Myometrial cell (primary cell): ENCODE results near the gene PRELID2. TPM values are rescaled to one million over a fixed set of nuclear protein-coding genes. Genes with fewer than 3 reads are reported as not detected.

Source experiments
- total RNA-seq: library from RNA; depleted of rRNA; stranded (reverse); fragments of >200 nt; gene quantifications from 2 replicates; pipeline ENCODE4 v1.2.3, GENCODE V29; 2015

Gene PRELID2
- 7.4 and 12.7 TPM in 2 replicates for total RNA-seq

GRCh38 chr5:145834917-145835847 is at the start of gene PRELID2:
TSS of gene PRELID2 (minus strand) at chr5:145835342. CDS start at chr5:145835251, 91 bp downstream.

GRCh38 chr5:145872914-145873313 is 37.8 kb upstream of the PRELID2 start, which contains the start of gene GRXCR2:
TSS of gene GRXCR2 (minus strand) at chr5:145873014. CDS start at chr5:145872968, 46 bp downstream.

Other genes with a start within 250 kb of the PRELID2 start
- not detected in 2 replicates for gene GRXCR2, start 37.7 kb upstream of the PRELID2 start, total RNA-seq
- 0.53 TPM in 1 of 2 replicates, not detected in the other for gene SH3RF2, start 101.2 kb upstream of the PRELID2 start, total RNA-seq